NCI-H146 treated with DMSO at 0.1 percent for 48 hours (cell line): ENCODE data around the gene RASIP1.

Experiments
- DNase-seq: peaks from one replicate; lab custom pipeline; 2025; ENCODE audit not compliant: unreplicated experiment; lab: John Stamatoyannopoulos, UW

RASIP1 gene

DNA sequence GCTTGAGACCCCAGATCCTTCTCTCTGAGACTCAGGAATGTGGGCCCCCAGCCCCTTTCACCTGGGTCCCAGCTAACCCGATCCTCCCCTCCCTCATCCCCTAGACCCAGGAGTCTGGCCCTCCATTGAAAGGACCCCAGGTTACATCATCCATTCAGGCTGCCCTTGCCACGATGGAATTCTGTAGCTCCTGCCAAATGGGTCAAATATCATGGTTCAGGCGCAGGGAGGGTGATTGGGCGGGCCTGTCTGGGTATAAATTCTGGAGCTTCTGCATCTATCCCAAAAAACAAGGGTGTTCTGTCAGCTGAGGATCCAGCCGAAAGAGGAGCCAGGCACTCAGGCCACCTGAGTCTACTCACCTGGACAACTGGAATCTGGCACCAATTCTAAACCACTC, 15.4 kb upstream of the RASIP1 start:
- DNase-seq = no peak

DNA sequence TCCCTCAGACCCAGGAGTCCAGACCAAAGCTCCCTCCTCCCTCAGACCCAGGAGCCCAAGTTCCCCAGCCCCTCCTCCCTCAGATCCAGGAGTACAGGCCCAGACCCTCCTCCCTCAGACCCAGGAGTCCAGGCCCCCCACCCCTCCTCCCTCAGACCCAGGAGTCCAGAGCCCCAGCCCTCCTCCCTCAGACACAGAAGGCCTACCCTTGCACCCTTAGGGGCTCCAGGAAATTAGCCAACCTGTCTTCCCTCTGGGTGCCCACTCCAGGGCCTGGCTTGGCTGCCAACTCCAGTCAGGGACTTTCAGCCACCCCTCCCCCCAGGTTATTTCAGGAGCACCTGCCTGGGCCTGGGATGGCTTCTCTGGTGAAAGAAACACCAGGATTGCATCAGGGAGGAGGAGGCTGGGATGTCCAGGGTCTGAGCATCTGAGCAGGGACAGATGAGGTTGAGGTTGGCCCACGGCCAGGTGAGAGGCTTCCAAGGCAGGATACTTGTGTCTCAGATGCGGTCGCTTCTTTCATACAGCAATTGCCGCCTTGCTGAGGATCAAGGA, 14.8 kb upstream of the RASIP1 start, which contains the start of gene FGF21:
TSS of gene FGF21 (plus strand) at position 441 of the 558 bp plus-strand sequence. CDS start 713 bp downstream, outside the sequence.
- no peak for DNase-seq

DNA sequence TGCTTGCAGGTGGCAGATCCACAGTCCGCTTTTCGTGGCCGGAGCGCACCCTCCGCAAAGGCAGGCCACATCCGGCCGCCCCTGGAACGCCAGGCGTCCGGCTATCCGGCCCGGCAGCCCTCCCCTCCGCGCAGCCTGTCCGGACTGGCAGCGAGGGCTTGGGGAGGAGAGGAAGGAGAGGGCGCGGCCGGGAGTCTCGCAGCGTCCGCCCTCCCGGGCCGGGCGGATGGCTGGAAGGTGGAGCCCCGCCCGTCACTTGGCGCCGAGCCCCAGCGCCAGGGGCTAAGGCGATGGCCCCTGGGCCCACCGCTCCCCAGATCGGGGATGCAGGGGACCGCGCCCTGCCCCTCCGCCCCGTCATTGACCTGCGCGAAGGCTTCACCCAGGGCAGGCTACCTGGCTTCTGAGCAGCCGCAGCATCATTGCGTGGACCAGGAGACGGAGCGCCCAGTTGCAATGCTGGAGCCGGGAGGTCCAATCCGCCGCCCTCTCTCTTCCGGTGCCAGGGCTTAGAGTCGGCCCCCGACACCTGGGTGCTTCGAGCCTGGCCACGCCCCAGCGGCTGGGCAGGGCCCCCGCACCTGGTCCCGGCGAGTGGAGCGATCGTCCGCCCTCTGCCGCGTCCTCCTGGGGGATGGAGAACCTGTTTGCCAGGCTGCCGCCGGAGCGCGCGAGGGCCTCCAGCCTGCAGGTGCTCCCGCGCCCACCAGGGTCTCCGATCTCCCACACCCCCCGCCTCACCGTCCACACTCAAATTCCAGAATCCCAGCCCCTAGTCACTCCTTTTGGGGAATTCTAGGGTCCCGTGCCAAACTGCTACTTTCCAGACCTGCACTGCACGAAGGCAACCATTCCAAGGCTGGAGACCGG, 12.3 kb upstream of the RASIP1 start, which contains the start of gene FUT1:
TSS of gene FUT1 (minus strand) at position 146 of the 870 bp plus-strand sequence. CDS start 1,360 bp downstream, outside the sequence.
- peak; percentile 95 for DNase-seq

DNA sequence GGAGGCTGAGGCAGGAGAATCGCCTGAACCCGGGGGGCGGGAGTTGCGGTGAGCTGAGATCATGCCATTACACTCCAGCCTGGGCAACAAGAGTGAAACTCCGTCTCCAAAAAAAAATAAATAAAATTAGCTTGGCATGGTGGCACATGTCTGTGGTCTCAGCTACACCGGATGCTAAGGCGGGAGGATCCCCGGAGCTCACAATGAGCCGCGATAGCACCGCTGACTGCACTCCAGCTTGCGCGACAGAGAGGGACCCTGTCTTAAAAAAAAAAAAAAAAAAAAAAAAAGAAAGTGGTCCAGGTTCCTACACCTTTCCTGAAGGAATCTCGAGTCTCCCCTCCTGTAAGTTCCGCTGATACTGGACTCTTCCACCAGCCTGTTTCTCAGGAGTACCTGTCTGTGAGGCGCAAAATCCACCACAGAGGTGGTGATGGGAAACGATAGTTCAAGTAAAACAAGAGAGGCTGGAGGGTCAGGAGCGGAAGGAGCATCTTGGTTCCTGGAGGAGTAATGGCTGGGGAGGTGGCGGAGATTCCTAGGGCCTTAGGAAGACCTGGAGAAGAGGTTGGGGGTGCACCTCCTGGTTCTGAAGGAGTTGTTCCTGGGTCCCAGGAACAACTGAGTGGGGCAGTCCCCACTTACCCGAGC, 11.6 kb upstream of the RASIP1 start:
- DNase-seq = no peak

DNA sequence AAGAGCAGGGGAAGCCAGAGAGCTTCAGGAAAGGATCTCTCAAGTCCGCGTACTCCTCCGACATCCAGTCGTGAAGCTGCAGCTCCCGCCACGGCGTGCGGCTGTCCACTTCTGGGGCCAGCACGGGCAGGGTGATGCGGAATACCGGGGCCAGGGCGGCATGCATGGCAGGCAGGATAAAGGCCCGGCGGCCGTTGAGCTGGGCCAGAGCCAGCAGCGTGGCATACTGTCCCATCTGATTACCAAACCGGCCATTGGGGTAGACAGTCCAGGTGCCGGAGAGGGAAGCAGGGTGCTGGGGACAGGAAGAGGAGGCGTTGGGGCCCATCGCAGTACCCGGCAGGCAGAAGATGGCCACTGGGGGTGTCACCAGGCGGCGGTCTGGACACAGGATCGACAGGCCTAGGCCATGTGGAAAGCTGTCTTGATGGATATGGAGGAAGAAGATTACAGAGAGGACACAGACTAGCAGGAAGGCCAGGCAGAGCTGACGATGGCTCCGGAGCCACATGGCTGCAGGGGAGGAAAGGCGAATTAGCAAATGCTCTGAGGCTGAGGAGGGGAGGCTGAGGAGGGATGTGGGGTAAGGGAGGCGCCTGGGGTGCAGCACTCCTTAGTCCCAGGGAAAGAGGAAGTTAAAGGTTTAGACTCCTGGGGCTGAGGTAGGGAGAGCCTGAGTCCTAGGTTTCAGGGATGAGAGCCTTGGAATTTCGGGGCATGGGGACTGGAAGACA, 10.5 kb upstream of the RASIP1 start:
- DNase-seq = no peak

DNA sequence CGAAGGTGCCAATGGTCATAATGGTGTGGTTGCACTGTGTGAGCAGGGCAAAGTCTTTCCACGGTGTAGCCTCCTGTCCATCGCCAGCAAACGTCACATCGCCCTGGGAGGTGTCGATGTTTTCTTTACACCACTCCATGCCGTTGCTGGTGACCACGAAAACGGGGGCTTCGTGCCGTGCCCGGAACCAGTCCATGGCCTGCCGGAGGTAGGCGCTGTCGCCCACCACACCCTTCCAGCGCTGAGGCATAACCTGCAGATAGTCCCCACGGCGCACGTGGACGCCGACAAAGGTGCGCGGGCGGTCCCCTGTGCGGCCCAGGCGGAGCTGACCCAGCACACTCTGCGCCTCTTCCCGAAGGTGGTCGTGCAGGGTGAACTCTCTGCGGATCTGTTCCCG, 9.9 kb upstream of the RASIP1 start:
- no peak for DNase-seq

DNA sequence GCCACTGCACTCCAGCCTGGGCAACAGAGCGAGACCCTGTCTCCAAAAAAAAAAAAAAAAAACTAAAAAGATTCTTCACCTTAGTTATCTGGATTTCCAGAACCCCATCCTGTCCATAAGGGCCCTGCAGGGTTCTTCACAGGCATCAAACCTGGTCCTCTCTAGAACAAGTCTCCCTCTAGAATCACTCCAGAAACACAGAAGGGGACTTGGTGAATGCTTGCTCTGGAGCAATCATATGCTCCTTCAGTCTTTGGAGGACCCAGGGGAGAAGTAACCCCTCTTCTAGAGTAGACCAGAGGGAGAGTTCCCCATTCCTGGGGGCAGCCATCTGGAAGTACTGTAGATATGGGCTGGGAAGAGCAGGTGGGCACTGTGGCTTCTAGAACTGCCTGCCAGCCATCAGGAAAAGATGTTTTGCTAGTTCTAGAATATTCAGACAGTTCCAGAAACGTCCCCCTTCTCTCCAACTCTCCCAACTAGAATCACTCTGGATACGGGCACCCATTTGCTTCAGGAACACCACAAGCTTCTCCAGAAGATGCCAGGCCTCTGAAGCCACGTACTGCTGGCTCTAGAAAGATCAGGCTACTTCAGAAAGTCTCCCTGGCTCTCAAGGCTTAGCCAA, 9.3 kb upstream of the RASIP1 start:
- no peak for DNase-seq

DNA sequence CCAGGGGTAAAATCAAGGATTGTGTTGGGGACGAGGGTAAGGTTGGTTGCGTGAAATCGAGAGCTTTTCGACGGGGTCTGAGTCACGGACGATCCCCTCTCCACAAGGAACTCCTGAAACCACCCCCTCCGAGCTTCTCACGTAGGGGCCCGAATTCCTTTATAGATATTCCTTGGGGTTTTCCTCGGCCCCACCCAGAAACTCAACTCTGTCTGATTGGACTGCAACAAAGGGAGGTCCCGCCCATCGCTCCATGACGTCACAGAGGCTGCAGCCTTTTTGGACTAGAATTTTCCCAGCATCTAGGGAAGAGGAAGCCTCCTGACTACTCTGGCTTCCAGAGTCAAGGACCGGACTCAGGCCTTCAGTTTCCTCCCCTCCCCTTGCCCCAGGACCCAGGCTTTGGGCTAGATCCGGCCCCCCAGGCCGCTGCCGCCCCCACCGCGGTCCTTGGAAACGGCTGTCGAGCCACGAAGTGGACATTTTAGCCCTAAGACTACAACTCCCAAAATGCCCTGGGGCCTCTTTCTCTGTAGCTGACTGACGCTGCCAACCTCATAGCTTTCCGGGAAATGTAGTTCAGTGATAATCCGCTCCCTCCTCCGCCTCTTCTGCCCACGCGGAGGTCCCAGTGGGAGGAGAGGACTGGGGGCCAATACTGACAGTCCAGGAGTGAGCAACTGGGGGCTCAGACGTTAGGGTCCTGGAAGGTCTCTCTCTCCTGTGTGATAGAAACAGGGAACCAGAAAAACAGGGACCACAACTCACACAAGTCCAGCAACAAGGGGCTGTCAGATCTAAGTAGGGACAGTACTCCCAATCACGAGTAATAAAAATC, 6.5 kb upstream of the RASIP1 start, which contains the start of gene IZUMO1:
TSS of gene IZUMO1 (minus strand) at position 172 of the 838 bp plus-strand sequence. CDS start 1,050 bp downstream, outside the sequence.
- no peak for DNase-seq

DNA sequence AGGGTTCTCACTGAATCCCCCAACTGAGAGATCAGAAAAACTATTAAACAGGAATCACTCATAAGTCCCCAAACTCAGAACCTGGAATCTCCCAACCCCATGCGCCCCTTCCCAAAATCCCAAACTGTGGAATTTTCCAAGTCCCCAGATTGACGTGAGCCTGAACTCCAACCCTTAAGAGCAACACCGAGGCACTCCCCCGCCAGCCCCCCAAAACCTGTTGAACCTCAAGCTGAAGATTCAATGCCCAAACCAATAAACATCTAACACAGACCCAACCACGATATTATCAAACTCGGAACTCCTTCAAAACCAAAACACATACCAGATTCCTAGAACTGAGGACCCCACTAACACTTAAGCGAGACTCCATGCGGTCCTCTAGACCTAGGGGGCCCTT, 5.7 kb upstream of the RASIP1 start:
- DNase-seq = no peak

DNA sequence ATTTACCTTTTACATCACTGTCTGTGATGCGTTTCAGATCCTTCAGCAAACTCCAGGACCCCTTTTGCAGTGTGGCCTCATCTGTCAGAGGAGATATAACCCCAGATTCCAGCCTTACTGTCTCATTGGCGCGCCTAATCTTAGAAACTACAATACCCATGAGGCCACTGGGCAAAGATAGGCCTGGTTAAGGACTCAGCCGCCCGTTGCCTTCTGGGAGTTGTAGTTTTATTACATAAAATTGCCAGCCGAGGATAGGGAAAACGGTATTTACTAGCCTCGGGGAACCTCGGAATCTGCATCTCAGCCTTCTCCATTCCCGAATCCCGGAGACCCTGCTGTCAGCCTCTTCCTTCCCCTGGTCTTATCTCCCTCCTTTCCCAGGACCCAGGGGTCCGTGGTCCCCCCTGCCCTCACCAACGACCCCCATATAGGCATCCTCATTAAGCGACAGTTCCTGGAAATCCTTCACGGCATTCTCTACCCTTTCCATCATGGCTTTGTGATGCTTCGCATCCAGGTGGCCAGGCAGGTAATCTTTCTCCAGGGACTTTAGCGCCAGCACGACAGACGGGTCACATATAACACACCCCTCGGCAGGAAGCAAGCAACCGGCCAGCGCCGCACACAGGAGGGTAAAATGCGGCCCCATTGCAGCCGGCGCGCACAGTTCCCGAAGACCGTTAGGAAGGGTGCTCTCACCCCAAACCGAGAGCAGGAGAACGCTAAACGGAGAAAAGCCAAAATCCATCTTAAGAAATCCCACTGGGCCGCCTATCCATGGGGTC, 5.0 kb upstream of the RASIP1 start:
- DNase-seq = no peak

DNA sequence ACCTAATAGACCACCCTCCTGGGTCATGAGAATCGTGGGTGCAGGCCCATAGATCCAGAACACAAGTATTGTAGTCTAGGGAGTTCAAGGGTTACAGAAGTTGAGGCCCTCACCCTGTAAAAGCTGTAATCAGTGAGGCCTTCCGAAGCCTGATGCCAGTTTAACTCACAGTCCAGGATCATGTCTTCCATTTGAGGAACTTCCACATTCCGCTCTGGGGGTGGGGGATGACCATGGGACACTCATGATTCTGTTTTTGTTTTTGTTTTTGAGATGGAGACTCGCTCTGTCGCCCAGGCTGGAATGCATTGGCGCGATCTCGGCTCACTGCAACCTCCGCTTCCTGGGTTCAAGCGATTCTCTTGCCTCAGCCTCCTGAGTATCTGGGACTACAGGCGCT, 1.7 kb upstream of the RASIP1 start:
- no peak for DNase-seq

DNA sequence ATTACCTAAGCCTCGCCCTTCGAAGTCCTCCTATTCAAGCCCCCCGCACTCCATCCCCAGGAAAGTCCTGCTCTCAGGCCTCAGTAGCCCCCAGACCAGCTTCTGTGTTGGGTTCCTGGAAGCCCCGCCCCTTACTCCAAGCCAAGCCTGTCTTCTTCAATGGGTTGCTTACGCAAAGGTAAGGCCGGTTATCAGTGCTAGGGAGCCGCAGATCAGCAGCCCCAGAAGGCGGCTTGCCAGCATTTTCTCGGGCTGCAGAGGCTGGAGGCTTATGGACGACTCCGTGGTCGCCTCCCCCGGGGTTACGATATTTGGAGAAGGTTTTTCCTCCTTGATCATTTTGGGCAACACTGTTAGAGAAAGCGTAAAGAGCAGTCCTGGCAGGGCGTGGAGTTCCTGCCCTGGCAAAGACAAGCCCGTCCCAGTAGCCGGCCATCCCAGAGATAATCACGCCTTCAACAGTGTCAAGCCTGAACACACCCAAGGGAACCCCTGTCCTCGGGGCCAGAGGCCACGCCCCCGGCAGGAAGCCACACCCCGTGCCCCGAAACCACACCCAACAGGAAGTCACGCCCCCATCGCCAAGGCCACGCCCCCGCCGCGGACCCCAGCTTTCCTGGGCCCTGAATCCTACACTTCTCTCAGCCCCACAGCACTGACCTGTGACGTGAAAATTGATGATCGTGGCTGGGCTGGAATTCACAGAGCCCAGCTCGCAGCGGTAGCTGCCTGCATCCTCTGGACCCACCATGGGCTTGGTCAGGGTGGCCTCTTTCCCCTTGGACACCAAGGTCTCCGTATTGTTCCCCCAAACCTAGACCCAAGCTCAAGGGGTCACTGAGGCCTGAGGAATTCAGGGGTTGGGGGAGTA, 954 bp upstream of the RASIP1 start:
- no peak for DNase-seq

DNA sequence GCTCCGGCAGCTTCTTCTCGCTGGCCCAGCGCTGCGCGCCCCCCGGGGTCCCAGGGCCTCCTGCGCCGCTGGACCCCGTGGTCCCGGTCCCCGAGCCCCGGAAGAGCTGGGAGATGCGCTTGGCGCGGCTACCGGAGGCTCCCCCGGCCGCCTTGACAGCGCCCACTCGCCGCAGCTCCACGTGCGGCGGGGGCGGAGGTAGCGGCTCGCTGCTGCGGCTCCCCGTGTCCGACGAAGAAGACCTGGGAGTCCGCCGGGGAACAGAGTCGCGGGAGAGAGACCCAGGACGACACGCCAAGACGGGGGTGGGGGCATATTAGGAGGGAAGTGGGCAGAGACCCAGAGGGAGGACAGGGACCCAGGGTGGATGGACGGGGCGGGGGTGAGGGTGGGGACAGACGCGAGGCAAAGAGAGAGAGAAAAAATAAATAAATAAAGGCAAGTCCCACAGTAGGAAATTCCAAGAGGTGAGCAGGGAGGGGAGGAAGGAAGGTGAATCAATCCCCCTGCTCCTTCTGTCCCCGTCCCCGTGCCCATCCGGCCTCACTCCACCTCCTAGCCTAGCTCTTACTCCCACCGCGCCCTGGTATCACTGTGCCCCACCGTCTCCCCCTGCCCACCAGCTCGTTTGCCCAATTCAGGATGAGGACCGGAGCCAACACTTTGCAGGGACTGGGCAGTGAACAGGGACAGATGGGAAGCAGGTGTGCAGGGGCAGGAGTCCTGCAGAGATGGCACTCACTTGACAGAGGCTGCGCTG, 826 bp downstream of the RASIP1 start:
- peak; percentile 44 for DNase-seq

DNA sequence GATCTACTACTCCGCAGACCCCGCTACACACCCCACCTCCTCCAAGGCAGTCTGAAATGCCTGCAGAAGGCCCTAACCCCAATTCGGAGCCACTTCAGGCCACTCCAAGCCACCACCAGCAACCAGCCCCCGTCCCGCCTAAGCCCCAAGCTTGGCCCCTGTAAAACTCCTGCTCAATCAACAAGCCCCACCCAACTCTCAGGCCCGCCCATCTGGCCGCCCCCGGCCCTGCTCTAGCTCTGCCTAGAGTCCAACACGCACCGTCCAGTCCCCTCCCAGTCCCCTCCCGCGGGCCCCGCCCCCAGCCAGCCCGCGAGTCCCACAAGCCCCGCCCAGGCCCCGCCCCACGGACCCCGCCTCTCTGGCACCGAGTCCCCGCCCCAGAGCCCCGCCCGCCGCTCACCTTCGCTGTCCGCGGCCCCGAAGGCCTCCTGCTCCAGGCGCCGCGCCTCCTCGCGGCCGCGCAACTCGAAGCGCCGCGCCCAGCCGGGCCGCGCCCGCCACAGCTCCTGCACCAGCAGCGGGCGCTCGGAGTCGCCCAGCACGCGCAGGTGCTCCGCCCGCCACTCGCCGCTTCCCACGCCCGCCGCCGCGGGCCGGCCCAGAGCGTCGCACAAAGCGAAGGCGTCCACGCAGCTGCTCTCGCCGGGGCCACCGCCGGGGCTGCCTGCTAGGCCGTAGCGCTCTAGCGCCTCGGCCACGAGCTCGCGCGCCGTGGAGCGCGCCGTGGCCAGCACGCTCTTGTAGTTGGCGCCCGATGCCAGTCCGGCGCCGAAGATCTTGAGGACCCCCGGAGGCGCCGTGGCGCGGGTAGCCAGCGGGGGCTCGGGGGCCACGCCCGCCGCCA, 1.6 kb downstream of the RASIP1 start:
- peak; percentile 90 for DNase-seq

DNA sequence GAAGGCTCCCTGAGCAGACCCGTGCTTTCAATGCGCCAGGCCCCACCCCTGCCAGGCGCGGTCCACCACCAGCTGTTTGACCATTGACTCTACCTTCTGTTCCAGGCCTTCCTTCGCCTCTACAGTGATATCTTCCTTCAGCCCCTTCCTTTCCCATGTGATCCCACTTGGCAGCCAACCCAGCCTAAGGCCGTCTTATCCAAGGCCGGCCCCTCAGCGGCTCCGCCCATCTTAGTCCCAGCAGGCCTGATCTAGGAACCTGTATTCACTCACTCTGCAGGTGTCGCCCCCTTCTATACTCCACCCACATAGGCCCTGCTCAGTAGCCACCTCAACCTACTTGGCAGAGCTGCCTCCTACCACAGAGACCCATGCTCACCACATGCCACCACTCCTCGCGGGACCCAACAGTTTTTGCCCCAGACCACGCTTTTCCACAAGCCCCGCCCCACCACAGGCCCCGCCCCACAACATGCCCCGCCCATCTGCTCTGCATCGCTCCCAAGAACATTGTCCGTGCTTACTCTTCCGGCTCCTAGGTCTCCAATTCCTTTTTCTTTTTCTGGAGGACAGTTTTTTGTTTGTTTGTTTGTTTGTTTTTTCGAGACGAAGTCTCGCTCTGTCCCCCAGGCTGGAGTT, 2.9 kb downstream of the RASIP1 start:
- no peak for DNase-seq
